IPS-NIHi7 (cell line): ENCODE data around the gene PTPRH.

ENCODE experiments used
- DNase-seq: peaks from one replicate; pipeline ENCODE4 v3.0.0; 2012; ENCODE audit warnings: mixed read lengths; ENCODE audit errors: extremely low spot score

The PTPRH gene

DNA sequence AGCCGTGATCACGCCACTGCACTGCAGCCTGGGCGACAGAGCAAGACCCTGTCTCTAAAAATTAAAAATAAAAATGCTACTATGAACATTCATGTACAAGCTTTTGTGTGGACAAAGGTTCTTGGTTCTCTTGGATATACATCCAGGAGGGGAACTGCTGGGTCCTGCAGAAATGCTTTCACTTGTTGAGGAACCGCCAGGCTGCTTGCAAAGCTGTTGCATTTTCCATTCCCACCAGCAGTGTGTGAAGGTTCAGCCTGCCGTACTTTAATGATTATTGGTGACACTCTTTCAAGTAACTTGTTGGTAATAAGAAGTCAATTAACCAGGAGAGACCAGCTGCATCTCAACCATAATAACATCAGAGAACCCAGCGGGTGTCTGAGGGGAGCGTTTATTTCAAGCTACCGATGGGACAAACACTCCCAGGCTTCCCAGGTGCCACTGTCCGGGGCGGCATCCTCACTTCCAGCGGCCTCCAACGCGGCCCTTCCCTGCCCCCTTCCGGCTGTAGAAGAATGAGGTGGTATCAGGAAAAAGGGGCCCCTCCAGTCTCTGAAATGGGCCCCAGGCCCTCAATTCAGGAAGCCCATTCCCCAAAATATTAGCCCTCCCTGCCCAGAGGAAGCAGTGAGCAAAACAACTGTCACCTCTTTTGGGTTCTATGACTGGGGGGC, 76.7 kb downstream of the PTPRH start:
- no peak for DNase-seq

DNA sequence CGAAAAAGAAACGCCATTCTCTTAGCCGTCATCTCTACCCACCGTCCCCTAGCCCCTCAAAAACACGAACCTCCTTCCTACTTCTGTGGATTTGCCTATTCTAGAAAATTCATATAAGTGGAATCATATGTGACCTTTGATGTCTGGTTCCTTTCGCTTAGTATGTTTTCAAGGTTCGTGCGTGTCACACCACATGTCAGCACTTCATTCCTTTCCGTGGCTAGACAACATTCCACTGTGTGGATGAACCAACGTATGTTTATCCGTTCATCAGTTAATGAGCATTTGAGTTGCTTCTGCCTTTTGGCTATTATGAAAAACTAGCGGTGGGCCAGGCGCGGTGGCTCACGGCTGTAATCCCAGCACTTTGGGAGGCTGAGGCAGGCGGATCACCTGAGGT, 77.9 kb downstream of the PTPRH start:
- DNase-seq = no peak
